ENCODE results near the gene SLC39A11.
"Not testable (repeated sequence)": the region's sequence is repeated elsewhere in the genome, so short reads cannot be mapped to it uniquely, and the experiment has no call there.

Gene SLC39A11

DNA sequence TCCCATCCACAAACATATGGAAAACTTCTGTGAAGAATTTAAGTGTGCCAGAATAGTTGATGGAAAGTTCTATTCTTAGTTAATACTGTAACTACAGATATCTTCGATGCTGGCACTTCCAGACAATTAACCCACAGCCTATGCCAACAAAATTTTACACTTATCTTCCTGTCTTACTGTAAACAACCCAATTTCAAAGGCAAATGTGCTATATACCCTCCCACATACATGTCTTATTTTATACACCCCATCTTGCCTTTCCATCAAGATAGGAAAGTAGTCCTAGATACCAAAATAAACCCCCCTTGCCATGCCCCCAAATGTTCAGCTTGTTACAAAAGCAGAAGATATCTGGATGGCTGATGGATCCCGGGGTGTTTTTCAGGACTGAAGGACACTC lies 306.3 kb downstream of the SLC39A11 start:
- DNase-seq (ENCODE audit: low spot score) = no peak

DNA sequence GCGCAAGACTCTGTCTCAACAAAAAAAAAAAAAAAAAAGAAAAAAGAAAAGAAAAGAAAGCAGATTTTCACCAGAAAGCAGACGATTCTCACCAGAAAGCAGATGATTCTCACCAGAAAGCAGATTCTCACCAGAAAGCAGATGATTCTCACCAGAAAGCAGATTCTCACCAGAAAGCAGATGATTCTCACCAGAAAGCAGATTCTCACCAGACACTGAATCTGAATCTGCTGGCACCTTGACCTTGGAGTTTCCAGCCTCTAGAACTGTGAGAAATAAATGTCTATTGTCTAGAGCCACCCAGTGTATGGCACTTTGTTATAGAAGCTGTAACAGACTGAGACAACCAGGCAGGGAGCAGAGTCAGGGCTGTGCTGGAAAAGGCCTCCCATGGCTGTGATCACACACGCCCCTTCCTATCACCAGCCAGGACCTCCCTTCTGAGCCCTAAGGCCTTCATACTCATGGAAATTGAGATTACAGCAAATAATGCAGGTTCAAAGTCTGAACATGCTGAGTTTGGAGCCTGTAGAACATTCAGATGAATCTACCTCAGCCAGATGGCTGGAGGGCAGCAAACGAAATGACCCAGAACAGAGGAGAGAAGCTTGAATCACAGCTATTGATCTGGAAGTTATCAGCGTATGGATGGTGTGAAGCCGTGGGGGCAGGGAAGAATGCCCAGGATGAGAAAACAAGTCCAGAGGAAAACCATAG lies 309.3 kb downstream of the SLC39A11 start:
- no peak for DNase-seq (ENCODE audit: low spot score)

- DNase-seq (ENCODE audit: low spot score) = not testable (repeated sequence)
Measured at GRCh38 chr17:72782437-72782836, 310.1 kb downstream of the SLC39A11 start.

GRCh38 chr17:72778169-72779151 lies 314.0 kb downstream of the SLC39A11 start:
- no peak for DNase-seq (ENCODE audit: low spot score)

- no peak for DNase-seq (ENCODE audit: low spot score)
Measured at GRCh38 chr17:72775919-72776318, 316.6 kb downstream of the SLC39A11 start.

DNA sequence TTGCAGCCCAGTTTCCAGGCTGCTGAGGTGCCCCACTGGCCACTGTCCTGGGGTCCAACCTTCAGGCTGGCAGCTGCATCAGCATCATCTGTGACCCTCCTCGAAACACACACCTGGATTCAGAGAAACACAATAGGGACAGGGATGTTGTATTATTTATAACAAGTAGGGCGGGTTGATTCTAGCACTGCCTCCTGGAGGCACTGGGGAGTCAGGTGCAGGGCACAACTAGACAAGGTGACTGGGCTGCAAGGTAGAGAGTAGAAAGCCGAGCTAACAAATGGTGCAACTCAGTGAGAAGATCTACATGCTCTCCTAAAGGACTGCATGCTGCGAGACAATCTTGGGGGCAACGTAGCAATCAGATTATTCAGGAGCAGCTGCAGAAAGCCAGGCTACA lies 317.3 kb downstream of the SLC39A11 start:
- no peak for DNase-seq (ENCODE audit: low spot score)

GRCh38 chr17:72774236-72774635 lies 318.3 kb downstream of the SLC39A11 start:
- no peak for DNase-seq (ENCODE audit: low spot score)

DNA sequence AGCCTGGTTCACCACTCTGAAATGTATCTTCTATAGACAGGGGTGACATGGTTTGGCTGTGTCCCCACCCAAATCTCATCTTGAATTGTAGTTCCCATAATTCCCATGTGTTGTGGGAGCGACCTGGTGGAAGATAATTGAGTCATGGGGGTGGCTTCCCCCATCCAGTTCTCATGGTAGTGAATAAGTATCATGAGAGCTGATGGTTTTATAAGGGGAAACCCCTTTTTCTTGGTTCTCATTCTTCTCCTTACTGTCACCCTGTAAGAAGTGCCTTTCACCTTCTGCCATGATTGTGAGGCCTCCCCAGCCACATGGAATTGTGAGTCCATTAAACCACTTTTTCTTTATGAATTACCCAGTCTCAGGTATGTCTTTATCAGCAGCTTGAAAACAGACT lies 319.3 kb downstream of the SLC39A11 start:
- not testable (repeated sequence) for DNase-seq (ENCODE audit: low spot score)

- DNase-seq (ENCODE audit: low spot score) = no peak
Measured at GRCh38 chr17:72772331-72772821, 320.1 kb downstream of the SLC39A11 start.

GRCh38 chr17:72771734-72772133 lies 320.8 kb downstream of the SLC39A11 start:
- DNase-seq (ENCODE audit: low spot score) = no peak

DNA sequence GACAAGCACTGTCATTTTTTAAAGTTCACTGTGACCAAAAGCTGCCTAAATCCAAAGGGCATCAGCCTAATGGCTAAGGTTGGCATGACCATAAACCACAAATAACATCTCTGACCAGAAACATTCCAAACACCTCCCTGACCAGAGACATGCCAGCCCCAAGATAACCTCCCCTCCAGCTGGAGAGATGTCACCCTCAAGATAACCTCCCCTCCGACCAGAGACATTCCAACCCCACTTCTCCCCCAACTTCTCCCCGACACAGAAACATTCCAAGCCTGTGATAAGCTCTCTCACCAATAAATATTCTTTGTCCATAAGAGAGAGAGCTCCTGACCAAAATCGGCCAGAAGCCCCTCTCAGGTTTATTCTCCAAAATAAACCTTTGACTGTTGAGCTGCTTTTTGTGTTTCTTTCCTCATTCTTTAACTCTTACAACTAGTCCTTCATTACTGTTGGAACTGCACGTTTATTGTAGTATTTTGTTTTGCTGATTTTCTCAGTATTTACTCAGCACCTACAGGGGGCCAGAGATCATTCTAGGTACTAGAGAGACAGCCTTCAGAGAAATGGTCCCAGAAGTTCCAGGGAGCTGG lies 325.6 kb downstream of the SLC39A11 start:
- DNase-seq (ENCODE audit: low spot score) = no peak

GRCh38 chr17:72765368-72766153 lies 326.9 kb downstream of the SLC39A11 start:
- no peak for DNase-seq (ENCODE audit: low spot score)

- no peak for DNase-seq (ENCODE audit: low spot score)
Measured at GRCh38 chr17:72764632-72765041, 327.9 kb downstream of the SLC39A11 start.

- no peak for DNase-seq (ENCODE audit: low spot score)
Measured at GRCh38 chr17:72763981-72764380, 328.5 kb downstream of the SLC39A11 start.

DNA sequence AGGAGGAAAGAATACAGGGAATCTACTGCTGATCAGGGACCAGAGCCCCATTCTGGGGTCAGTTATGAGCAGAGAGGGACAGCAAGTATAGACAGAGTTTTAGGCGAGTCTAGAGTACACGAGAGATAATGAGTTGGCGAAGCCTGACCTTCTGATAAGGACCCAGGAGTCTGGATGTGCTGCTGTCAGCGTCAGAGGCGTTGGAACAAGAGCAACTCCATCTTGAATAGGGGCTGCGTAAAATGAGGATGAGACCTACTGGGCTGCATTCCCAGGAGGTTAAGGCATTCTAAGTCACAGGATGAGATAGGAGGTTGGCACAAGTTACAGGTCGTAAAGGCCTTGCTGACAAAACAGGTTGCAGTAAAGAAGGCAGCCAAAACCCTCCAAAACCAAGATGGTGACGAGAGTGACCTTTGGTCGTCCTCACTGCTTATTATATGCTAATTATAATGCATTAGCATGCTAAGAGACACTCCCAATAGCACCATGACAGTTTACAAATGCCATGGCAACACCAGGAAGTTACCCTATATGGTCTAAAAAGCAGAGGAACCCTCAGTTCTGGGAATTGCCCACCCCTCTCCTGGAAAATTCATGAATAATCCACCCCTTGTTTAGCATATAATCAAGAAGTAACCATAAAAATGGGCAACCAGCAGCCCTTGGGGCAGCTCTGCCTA lies 330.5 kb downstream of the SLC39A11 start:
- DNase-seq (ENCODE audit: low spot score) = not testable (repeated sequence)

DNA sequence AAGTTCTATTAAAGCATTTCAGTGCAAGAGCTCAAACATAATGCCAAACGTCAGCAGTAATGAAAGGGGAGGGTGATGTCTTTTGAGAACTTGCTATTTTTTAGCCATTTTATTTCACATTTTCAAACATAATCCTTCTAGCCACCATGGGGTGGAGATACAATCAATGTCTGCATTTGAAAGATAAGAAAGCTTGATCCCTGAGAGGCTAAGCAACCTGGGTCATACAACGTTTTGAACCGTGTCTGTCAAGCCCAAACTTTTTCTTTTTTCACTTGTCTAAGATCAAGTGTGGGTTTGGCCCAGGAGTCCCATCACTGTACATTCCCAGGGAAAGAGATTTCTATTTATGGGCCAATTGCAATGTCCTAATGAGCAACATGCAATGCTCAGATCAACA lies 331.1 kb downstream of the SLC39A11 start:
- DNase-seq (ENCODE audit: low spot score) = no peak

DNA sequence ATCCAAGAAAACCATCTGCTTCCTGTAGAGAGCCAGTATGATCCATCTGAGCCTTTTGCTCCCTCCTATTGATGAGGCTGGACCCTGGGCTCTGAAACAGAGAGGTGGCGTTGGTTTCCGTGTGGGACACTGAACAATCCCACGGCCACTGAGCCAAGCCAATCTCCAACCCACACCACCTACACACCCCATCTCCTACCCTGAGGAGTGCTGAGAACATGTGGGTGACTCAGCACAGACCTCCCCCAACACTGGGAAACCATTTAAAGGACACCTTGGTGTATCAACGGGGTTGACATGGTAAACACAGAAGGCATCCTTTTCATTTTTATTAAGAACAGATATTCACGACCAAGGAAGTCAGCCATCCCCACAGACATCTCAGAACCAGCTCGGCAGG lies 332.1 kb downstream of the SLC39A11 start:
- DNase-seq (ENCODE audit: low spot score) = no peak

DNA sequence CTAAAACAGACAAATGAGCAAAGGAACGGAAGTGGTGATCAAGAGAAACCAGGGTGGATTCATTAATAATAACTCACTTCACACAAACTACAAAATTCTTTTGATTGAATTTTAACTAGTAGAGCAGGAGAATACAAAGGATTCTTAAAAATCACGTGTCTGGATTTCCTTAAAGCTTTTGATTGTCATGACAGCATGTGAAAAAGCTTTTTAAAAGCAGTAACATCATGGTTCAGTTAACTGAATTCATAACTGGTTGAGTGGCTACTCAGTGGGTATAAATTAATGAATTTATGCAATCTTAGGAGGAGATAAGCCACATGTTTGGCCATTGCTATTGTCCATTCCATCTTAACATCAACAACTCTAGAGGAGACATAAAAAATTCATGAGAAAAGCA lies 333.2 kb downstream of the SLC39A11 start:
- DNase-seq (ENCODE audit: low spot score) = no peak

DNA sequence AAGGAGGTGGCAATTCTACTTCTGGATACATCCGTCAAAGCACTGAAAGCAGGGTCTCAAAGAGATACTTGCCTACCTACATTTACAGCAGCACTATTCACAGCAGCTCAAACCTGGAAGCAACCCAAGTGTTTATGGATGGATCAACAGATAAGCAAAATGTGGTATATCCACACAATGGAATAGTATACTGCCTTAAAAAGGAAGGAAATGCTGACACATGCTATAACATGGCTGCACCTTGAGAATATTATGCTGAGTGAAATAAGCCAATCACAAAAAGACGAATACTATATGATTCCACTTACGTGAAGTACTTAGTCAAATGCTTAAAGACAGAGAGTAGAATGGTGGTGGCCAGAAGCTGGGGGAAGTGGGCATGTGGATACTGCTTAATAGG lies 336.2 kb downstream of the SLC39A11 start:
- DNase-seq (ENCODE audit: low spot score) = no peak

DNA sequence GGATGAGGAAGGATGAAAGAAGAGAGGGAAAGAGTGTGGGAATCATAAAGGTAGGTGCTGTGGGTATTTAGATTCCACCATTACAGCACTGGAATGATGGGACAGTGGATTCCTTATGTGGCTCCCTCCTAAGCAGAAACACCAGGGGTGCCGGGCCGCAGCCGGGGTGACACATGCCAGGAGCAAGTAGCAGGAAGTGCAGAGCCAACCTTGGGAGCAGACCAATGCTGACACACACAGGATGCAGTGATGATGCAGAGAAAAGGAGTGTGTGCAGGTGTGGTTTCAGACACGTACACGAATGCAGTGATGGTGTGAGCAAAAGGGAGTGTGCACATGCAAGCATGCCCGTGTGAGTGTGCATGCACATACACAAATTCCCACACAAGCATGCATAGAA lies 338.0 kb downstream of the SLC39A11 start:
- DNase-seq (ENCODE audit: low spot score) = no peak

DNA sequence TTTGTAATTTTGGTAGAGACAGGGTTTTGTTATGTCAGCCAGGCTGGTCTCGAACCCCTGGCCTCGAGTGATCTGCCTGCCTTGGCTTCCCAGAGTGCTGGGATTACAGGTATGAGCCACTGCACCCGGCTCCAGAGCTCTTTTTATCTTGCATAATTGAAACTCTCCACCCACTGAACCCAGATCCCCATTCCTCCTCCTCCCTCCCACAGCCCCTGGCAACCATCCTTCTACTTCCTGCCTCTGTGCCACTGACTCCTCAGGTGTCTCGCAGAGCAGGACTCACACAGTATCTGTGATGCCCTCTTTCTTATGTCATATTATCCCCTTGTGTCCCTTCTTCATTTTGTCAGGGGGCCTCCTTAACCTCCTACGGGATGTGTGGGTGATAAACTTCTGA lies 340.7 kb downstream of the SLC39A11 start:
- no peak for DNase-seq (ENCODE audit: low spot score)

Data from GM03348 (cell line).